Endothelial cell of umbilical vein (primary cell): Measurements from ENCODE around the gene ZFYVE9.
"Not testable (repeated sequence)": the region's sequence is repeated elsewhere in the genome, so short reads cannot be mapped to it uniquely, and the experiment has no call there.

Source experiments
- CTCF ChIP-seq, 2 donors: IDR thresholded peaks; 1 replicate in 1 of 2; 2 replicates in 1 of 2; pipeline ENCODE4 v1.5.1; 2011; ENCODE audit warnings: low read length in 2 of 2, mild to moderate bottlenecking in 2 of 2, moderate library complexity in 2 of 2, control low read depth in 1 of 2, inconsistent platforms in 1 of 2, low read depth in 1 of 2; ENCODE audit not compliant: insufficient read depth in 1 of 2; ENCODE audit errors: extremely low read depth in 1 of 2
- EZH2 ChIP-seq: IDR thresholded peaks from 2 replicates; pipeline ENCODE4 v1.6.1; 2012; ENCODE audit warnings: borderline replicate concordance, low read depth, mild to moderate bottlenecking, moderate library complexity, low read length, inconsistent platforms; ENCODE audit not compliant: severe bottlenecking
- FOS ChIP-seq: IDR thresholded peaks from 2 replicates; pipeline ENCODE4 v1.6.1; 2011; ENCODE audit warnings: mild to moderate bottlenecking, low read length, moderate library complexity, borderline replicate concordance; ENCODE audit not compliant: insufficient read depth
- MYC ChIP-seq: IDR thresholded peaks from one replicate; pipeline ENCODE4 v1.6.1; 2011; ENCODE audit warnings: mild to moderate bottlenecking, low read depth, low read length
- POLR2A ChIP-seq: IDR thresholded peaks from 2 replicates; pipeline ENCODE4 v1.6.1; 2012; ENCODE audit warnings: low read depth, mild to moderate bottlenecking, control low read depth, low read length

- not testable (repeated sequence) for TF ChIP-seq POLR2A; MYC; CTCF (IDR thresholded peaks at IDR 0.05; ENCODE audit: extremely low read depth in 1 of 2, insufficient read depth in 1 of 2, low read depth in 1 of 2, low read length in 2 of 2); EZH2; FOS
Measured at GRCh38 chr1:52369851-52370250, 228.0 kb downstream of the ZFYVE9 start.
